ENCODE results near the gene PDLIM7.

PDLIM7 gene

GRCh38 chr5:177504086-177505056 is 7.0 kb upstream of the PDLIM7 start:
- DNase-seq: no peak

- no peak for DNase-seq
These were observed 6.1 kb upstream of the PDLIM7 start for GRCh38 chr5:177503351-177504085.

- no peak for DNase-seq
These were observed 5.5 kb upstream of the PDLIM7 start for GRCh38 chr5:177502886-177503285.

- no peak for DNase-seq
These were observed 4.7 kb upstream of the PDLIM7 start for GRCh38 chr5:177501874-177502678.

GRCh38 chr5:177500685-177501522 is 3.5 kb upstream of the PDLIM7 start:
- no peak for DNase-seq

- no peak for DNase-seq
These were observed 2.4 kb upstream of the PDLIM7 start for GRCh38 chr5:177499842-177500241.

GRCh38 chr5:177498013-177498787 is 796 bp upstream of the PDLIM7 start:
- DNase-seq: no peak

GRCh38 chr5:177496727-177497291 is 595 bp downstream of the PDLIM7 start:
- DNase-seq: peak; percentile 11

- no peak for DNase-seq
These were observed 1.2 kb downstream of the PDLIM7 start for GRCh38 chr5:177496070-177496726.

GRCh38 chr5:177495243-177496060 is 2.0 kb downstream of the PDLIM7 start:
- no peak for DNase-seq

- DNase-seq: no peak
These were observed 2.8 kb downstream of the PDLIM7 start for GRCh38 chr5:177494346-177495195.

GRCh38 chr5:177493795-177494345 is 3.5 kb downstream of the PDLIM7 start:
- DNase-seq: no peak

GRCh38 chr5:177492841-177493240 is 4.6 kb downstream of the PDLIM7 start:
- DNase-seq: no peak

- DNase-seq: no peak
These were observed 5.2 kb downstream of the PDLIM7 start for GRCh38 chr5:177491983-177492746.

- DNase-seq: peak; percentile 63
These were observed 5.9 kb downstream of the PDLIM7 start for GRCh38 chr5:177491429-177491945.

GRCh38 chr5:177490992-177491391 is 6.4 kb downstream of the PDLIM7 start:
- DNase-seq: no peak

Measured in NCI-H1048 (cell line).